HEK293 (cell line): ENCODE measurements around the gene SPA17.

ENCODE experiments used
- BCL11A ChIP-seq: fragments of 450-650 bp; formaldehyde crosslinking; IDR thresholded peaks from 2 replicates; pipeline ENCODE4 v1.5.1; 2016; ENCODE audit warnings: low read depth, missing biosample characterization, missing genetic modification characterization
- BCL11B ChIP-seq: fragments of 450-650 bp; formaldehyde crosslinking; IDR thresholded peaks from 2 replicates; pipeline ENCODE4 v1.5.1; 2016; ENCODE audit warnings: low read depth, missing biosample characterization, missing genetic modification characterization
- CTCF ChIP-seq: fragments of 450-650 bp; formaldehyde crosslinking; IDR thresholded peaks from 2 replicates; pipeline ENCODE4 v1.5.1; 2016; ENCODE audit warnings: missing biosample characterization, missing genetic modification characterization
- PRDM4 ChIP-seq: fragments of 450-650 bp; formaldehyde crosslinking; IDR thresholded peaks from 2 replicates; pipeline ENCODE4 v1.5.1; 2017; ENCODE audit warnings: missing biosample characterization, missing genetic modification characterization
- SALL2 ChIP-seq: fragments of 450-650 bp; formaldehyde crosslinking; IDR thresholded peaks from 2 replicates; pipeline ENCODE4 v1.5.0; 2017; ENCODE audit warnings: missing biosample characterization, mild to moderate bottlenecking, missing genetic modification characterization, borderline replicate concordance
- ZBTB11 ChIP-seq: fragments of 450-650 bp; formaldehyde crosslinking; conservative IDR thresholded peaks from 2 replicates; pipeline ENCODE4 v1.5.1; 2016; ENCODE audit warnings: low read depth, missing biosample characterization, missing genetic modification characterization
- ZNF157 ChIP-seq: fragments of 450-650 bp; formaldehyde crosslinking; IDR thresholded peaks from 2 replicates; pipeline ENCODE4 v1.5.1; 2016; ENCODE audit warnings: missing biosample characterization, missing genetic modification characterization
- ZNF558 ChIP-seq: fragments of 450-650 bp; formaldehyde crosslinking; IDR thresholded peaks from 2 replicates; pipeline ENCODE4 v1.5.1; 2016; ENCODE audit warnings: missing biosample characterization, missing genetic modification characterization
- ZNF660 ChIP-seq: fragments of 450-650 bp; IDR thresholded peaks from 2 replicates; pipeline ENCODE4 v1.5.1; 2018; ENCODE audit warnings: missing biosample characterization, mild to moderate bottlenecking, missing genetic modification characterization
- ZSCAN16 ChIP-seq: fragments of 450-650 bp; formaldehyde crosslinking; IDR thresholded peaks from 2 replicates; pipeline ENCODE4 v1.5.1; 2016; ENCODE audit warnings: missing biosample characterization, missing genetic modification characterization

GRCh38 chr11:124745270-124745834 lies 71.6 kb downstream of the SPA17 start:
- TF ChIP-seq CTCF (tag by site-specific recombination) = no peak
- TF ChIP-seq ZNF157 (tag by site-specific recombination) = no peak
- no peak for TF ChIP-seq ZNF660 (tag by site-specific recombination)
- TF ChIP-seq ZBTB11 (tag by site-specific recombination) = no peak
- TF ChIP-seq PRDM4 (tag by site-specific recombination) = no peak
- TF ChIP-seq ZNF558 = no peak
- no peak for TF ChIP-seq BCL11B (tag by site-specific recombination)
- TF ChIP-seq ZSCAN16 (tag by site-specific recombination) = no peak
- no peak for TF ChIP-seq BCL11A (tag by site-specific recombination)
- TF ChIP-seq SALL2 (tag by site-specific recombination) = no peak
